IMR-90 (cell line): ENCODE results near the gene PCBP3. TPM values are rescaled to one million over a fixed set of nuclear protein-coding genes. Genes with fewer than 3 reads are reported as not detected.

Experiments
- ATAC-seq: fragments of 200-7000 bp; cut with Tn5 transposase; 2 replicates; pipeline ENCODE4 v1.9.1; 2020; ENCODE audit warnings: low read depth, mild to moderate bottlenecking, moderate library complexity
- BruUV-seq: library from RNA; stranded (reverse); fragments of 400-500 nt; replicated peaks from 2 replicates; lab custom pipeline; 2021; lab: Mats Ljungman, UMichigan
- CTCF ChIA-PET: fragments of 300-600 bp; formaldehyde crosslinking; extraction: SDS; loops from one replicate; lab custom pipeline; 2021; ENCODE audit warnings: antibody characterized with exemption; lab: Yijun Ruan, JAX
- POLR2A ChIA-PET: fragments of 300-600 bp; sonication (Branson Sonifier 250); formaldehyde crosslinking; loops from one replicate; lab custom pipeline; 2022; ENCODE audit warnings: antibody characterized with exemption; ENCODE audit not compliant: unreplicated experiment; lab: Charles Lee
- DNase-seq: peaks from one replicate; pipeline ENCODE4 v3.0.0; 2013
- H2AFZ ChIP-seq: replicated peaks from 2 replicates; pipeline ENCODE3; 2013; ENCODE audit warnings: low read length, mild to moderate bottlenecking; ENCODE audit not compliant: poor library complexity
- H2AK5ac ChIP-seq: 2 replicates; pipeline ENCODE4 v1.6.1; 2013; ENCODE audit warnings: low read depth, low read length, inconsistent platforms
- H2AK9ac ChIP-seq: replicated peaks from 2 replicates; pipeline ENCODE3; 2013; ENCODE audit warnings: mild to moderate bottlenecking, low read depth, low read length, moderate library complexity; ENCODE audit not compliant: poor library complexity
- H2BK120ac ChIP-seq: 2 replicates; pipeline ENCODE4 v1.6.1; 2013; ENCODE audit warnings: low read depth, low read length, inconsistent platforms
- H2BK15ac ChIP-seq: 3 replicates; pipeline ENCODE4 v1.6.1; 2013; ENCODE audit warnings: low read depth, low read length, inconsistent platforms
- H2BK20ac ChIP-seq: 2 replicates; pipeline ENCODE4 v1.6.1; 2013; ENCODE audit warnings: low read depth, mild to moderate bottlenecking, inconsistent platforms, low read length, moderate library complexity
- H2BK5ac ChIP-seq: 2 replicates; pipeline ENCODE4 v1.6.1; 2013; ENCODE audit warnings: mild to moderate bottlenecking, low read depth, low read length, inconsistent platforms; ENCODE audit not compliant: poor library complexity, severe bottlenecking
- H3K14ac ChIP-seq: replicated peaks from 2 replicates; pipeline ENCODE4 v1.6.1; 2013; ENCODE audit warnings: low read depth, low read length, inconsistent platforms
- H3K18ac ChIP-seq: 2 replicates; pipeline ENCODE4 v1.6.1; 2013; ENCODE audit warnings: low read depth, low read length, control low read depth
- H3K23ac ChIP-seq: 2 replicates; pipeline ENCODE4 v1.6.1; 2013; ENCODE audit warnings: low read depth, low read length, inconsistent platforms
- H3K27ac ChIP-seq: 2 replicates; pipeline ENCODE4 v1.5.1; 2013; ENCODE audit warnings: mild to moderate bottlenecking, control low read depth, low read length; ENCODE audit not compliant: insufficient read depth
- H3K27me3 ChIP-seq: 2 replicates; pipeline ENCODE4 v1.6.1; 2013; ENCODE audit warnings: low read length; ENCODE audit not compliant: control insufficient read depth, insufficient read depth
- H3K36me3 ChIP-seq: 2 replicates; pipeline ENCODE4 v1.6.1; 2013; ENCODE audit warnings: low read length, mixed read lengths; ENCODE audit not compliant: control insufficient read depth, insufficient read depth
- H3K4ac ChIP-seq: 2 replicates; pipeline ENCODE4 v1.6.1; 2013; ENCODE audit warnings: low read depth, low read length, inconsistent platforms
- H3K4me1 ChIP-seq: 2 replicates; pipeline ENCODE4 v1.6.1; 2013; ENCODE audit warnings: low read length, mixed read lengths; ENCODE audit not compliant: control insufficient read depth, insufficient read depth
- H3K4me2 ChIP-seq: 2 replicates; pipeline ENCODE4 v1.6.1; 2013; ENCODE audit warnings: low read depth, mild to moderate bottlenecking, control low read depth, low read length, moderate library complexity
- H3K4me3 ChIP-seq: 2 replicates; pipeline ENCODE4 v1.5.1; 2013; ENCODE audit warnings: low read depth, mild to moderate bottlenecking, control low read depth, low read length, moderate library complexity; ENCODE audit not compliant: insufficient read depth
- H3K56ac ChIP-seq: 2 replicates; pipeline ENCODE4 v1.6.1; 2013; ENCODE audit warnings: low read length, inconsistent platforms; ENCODE audit not compliant: insufficient read depth; ENCODE audit errors: extremely low read depth
- H3K79me1 ChIP-seq, 2 experiments: 2 replicates each; pipeline ENCODE4 v1.6.1; 2013; ENCODE audit warnings: low read length in 2 of 2, inconsistent platforms in 1 of 2, low read depth in 1 of 2
- H3K9ac ChIP-seq: 2 replicates; pipeline ENCODE4 v1.6.1; 2013; ENCODE audit warnings: low read depth, low read length, control low read depth
- H3K9me1 ChIP-seq: 2 replicates; pipeline ENCODE4 v1.6.1; 2013; ENCODE audit warnings: low read length, inconsistent platforms; ENCODE audit not compliant: insufficient read depth
- H3K9me3 ChIP-seq: 2 replicates; pipeline ENCODE4 v1.6.1; 2013; ENCODE audit warnings: low read length; ENCODE audit not compliant: control insufficient read depth, insufficient read depth
- H4K20me1 ChIP-seq: 2 replicates; pipeline ENCODE4 v1.6.1; 2013; ENCODE audit warnings: low read length, inconsistent platforms; ENCODE audit not compliant: insufficient read depth
- H4K5ac ChIP-seq: 2 replicates; pipeline ENCODE4 v1.6.1; 2013; ENCODE audit warnings: mild to moderate bottlenecking, low read depth, low read length, control low read depth
- H4K8ac ChIP-seq, 2 experiments: 2 replicates each; pipeline ENCODE4 v1.6.1; 2013; ENCODE audit warnings: low read depth in 2 of 2, low read length in 2 of 2, control low read depth in 1 of 2, inconsistent platforms in 1 of 2
- H4K91ac ChIP-seq: 2 replicates; pipeline ENCODE4 v1.6.1; 2013; ENCODE audit warnings: low read depth, low read length, inconsistent platforms; ENCODE audit not compliant: insufficient read depth
- BHLHE40 ChIP-seq: fragments of 150-350 bp; IDR thresholded peaks from 2 replicates; pipeline ENCODE4 v1.6.1; 2016; ENCODE audit warnings: mild to moderate bottlenecking, low read depth, low read length
- CHD1 ChIP-seq: IDR thresholded peaks from 2 replicates; pipeline ENCODE4 v1.6.1; 2012; ENCODE audit warnings: low read depth, low read length, improper control_type of control experiment
- ELK1 ChIP-seq: fragments of 150-350 bp; IDR thresholded peaks from 2 replicates; pipeline ENCODE4 v1.6.1; 2016; ENCODE audit warnings: low read depth, mild to moderate bottlenecking, low read length, moderate library complexity, borderline replicate concordance
- MAZ ChIP-seq: IDR thresholded peaks from 2 replicates; pipeline ENCODE4 v1.6.1; 2012; ENCODE audit warnings: low read depth, mild to moderate bottlenecking, low read length, improper control_type of control experiment, moderate library complexity, borderline replicate concordance
- NFE2L2 ChIP-seq: fragments of 150-350 bp; IDR thresholded peaks from 2 replicates; pipeline ENCODE4 v1.6.1; 2016; ENCODE audit warnings: low read depth, mild to moderate bottlenecking, low read length
- POLR2A ChIP-seq: IDR thresholded peaks from 2 replicates; pipeline ENCODE4 v1.6.1; 2012; ENCODE audit warnings: mild to moderate bottlenecking, low read depth, low read length
- RAD21 ChIP-seq: IDR thresholded peaks from 2 replicates; pipeline ENCODE4 v1.6.1; 2012; ENCODE audit warnings: low read length, improper control_type of control experiment
- RCOR1 ChIP-seq: IDR thresholded peaks from 2 replicates; pipeline ENCODE4 v1.6.1; 2012; ENCODE audit warnings: mild to moderate bottlenecking, low read length, improper control_type of control experiment; ENCODE audit not compliant: insufficient replicate concordance
- SMC3 ChIP-seq: fragments of 150-350 bp; IDR thresholded peaks from 2 replicates; pipeline ENCODE4 v1.6.1; 2016; ENCODE audit warnings: low read depth, mild to moderate bottlenecking, antibody characterized with exemption, low read length, moderate library complexity
- WGBS, 2 experiments: methylation state at CpG; one replicate each; pipeline versions ENCODE4 v1.1.5 to v1.1.7; 2013; ENCODE audit warnings: missing lambda C conversion rate in 2 of 2; ENCODE audit not compliant: insufficient read length in 1 of 2; ENCODE audit errors: extremely low coverage in 2 of 2; 5-methylcytosine and 5-hydroxymethylcytosine counted together
- dilution Hi-C: fragments of 300-500 bp; cut with HindIII; formaldehyde crosslinking; loops from one replicate; pipeline ENCODE4 v1.14.3; 2018; ENCODE audit warnings: low sequenced_read_pairs; ENCODE audit not compliant: unreplicated experiment
- in situ Hi-C: fragments of 300-500 bp; cut with MboI; formaldehyde crosslinking; loops from 3 replicates; pipeline ENCODE4 v1.14.3; 2019; ENCODE audit warnings: low sequenced_read_pairs, inconsistent platforms, mixed read lengths
- intact Hi-C: fragments of 100-400 bp; cut with micrococcal nuclease; formaldehyde crosslinking; loops from 2 replicates; pipeline ENCODE4 v1.10.0; 2022
- polyA plus RNA-seq, 3 experiments: library from polyadenylated mRNA; depleted of rRNA; stranded (reverse); fragments of >200 nt; gene quantifications; 2 replicates each; pipeline ENCODE4 v1.2.3, GENCODE V29; 2012; ENCODE audit warnings: low replicate concordance in 1 of 3
- total RNA-seq: library from RNA; depleted of rRNA; stranded (reverse); fragments of >200 nt; gene quantifications from 2 replicates; pipeline ENCODE4 v1.2.3, GENCODE V29; 2012

PCBP3 gene
- total and polyA plus RNA-seq, 2 of the 4 experiments (the other 2 are of a cell fraction), result 2.9 to 3.9 TPM

GRCh38 chr21:45916011-45916840 lies 272.7 kb downstream of the PCBP3 start:
- Histone ChIP-seq H3K14ac (no peak overlapping the region), H3K4ac (no peak overlapping the region), H4K5ac (no peak overlapping the region), H3K27ac (no peak overlapping the region), H4K20me1 (no peaks in the 10 kb centered on the region), H3K36me3 (peaks cover 2% of the 10 kb centered on the region; the same call in 1 of the 2 replicates), H2BK5ac (no peak overlapping the region), H4K91ac (no peak overlapping the region), H2AFZ (no peak overlapping the region), H2AK5ac (no peak overlapping the region; the same call in 1 of the 2 replicates), H3K18ac (no peak overlapping the region), H3K23ac (no peak overlapping the region), H3K56ac (no peak overlapping the region), H2BK15ac (no peak overlapping the region), H2AK9ac (peak overlapping the region; percentile 19), H3K79me1 (no peaks in the 10 kb centered on the region; a peak in 1 of 4 replicates), H3K9me1 (peaks cover 8% of the 10 kb centered on the region; the same call in 1 of the 2 replicates), H3K4me1 (peaks cover 9% of the 10 kb centered on the region), H3K9ac (no peak overlapping the region), H3K27me3 (peaks cover 3% of the 10 kb centered on the region; the same call in 1 of the 2 replicates), H4K8ac (no peak overlapping the region), H3K4me3 (no peak overlapping the region), H2BK20ac (no peak overlapping the region), H2BK120ac (no peak overlapping the region), H3K4me2 (no peak overlapping the region), H3K9me3 (no peaks in the 10 kb centered on the region)
- DNase-seq (no peak), ATAC-seq (no peak)
- CTCF ChIA-PET, result interaction anchor here (0.6 kb wide), 1 partner anchor 27 kb away, joined by 3 read pairs; no protein-coding TSS in a partner anchor
- intact Hi-C loops, result no loop called here
- no TSS peak for BruUV-seq
- dilution Hi-C loops, result no loop called here
- in situ Hi-C loops, result no loop called here
- TF ChIP-seq RCOR1 (no peak), NFE2L2 (no peak), BHLHE40 (no peak), MAZ (no peak), CHD1 (no peak), POLR2A (no peak), SMC3 (no peak), ELK1 (no peak), RAD21 (no peak)
- 80% methylated on average over 12 of the region's 25 CpGs; no CpG with 5 or more reads in 1 of the 2 experiments for WGBS, 2 experiments
- POLR2A ChIA-PET, result no interaction called here
